Sigmoid colon (tissue), 4 donors: Measurements from ENCODE around the gene GRID1.

Experiments
- CTCF ChIP-seq, 4 experiments: fragments of 450-650 bp in 3 of 4; fragments of 200-600 bp in 1 of 4; IDR thresholded peaks; one replicate each; pipeline ENCODE4 v1.5.1; 2016 to 2019; ENCODE audit warnings: antibody characterized with exemption in 4 of 4, mild to moderate bottlenecking in 3 of 4, moderate library complexity in 2 of 4
- POLR2A ChIP-seq, 2 donors: fragments of 450-650 bp; IDR thresholded peaks; one replicate each; pipeline ENCODE4 v1.6.1; 2016; ENCODE audit warnings: antibody characterized with exemption in 2 of 2, mild to moderate bottlenecking in 2 of 2, moderate library complexity in 2 of 2
- POLR2AphosphoS5 ChIP-seq, 4 donors: sonication (generic); formaldehyde crosslinking; IDR thresholded peaks; one replicate each; pipeline ENCODE4 v1.6.1; 2017; ENCODE audit warnings: antibody characterized with exemption in 4 of 4

- TF ChIP-seq POLR2AphosphoS5 (IDR thresholded peaks at IDR 0.05) (no peak), CTCF (IDR thresholded peaks at IDR 0.05) (no peak), POLR2A (IDR thresholded peaks at IDR 0.05) (no peak)
Measured at GRCh38 chr10:86399514-86399878, 32.9 kb upstream of the GRID1 start.
